Activated CD8-positive, alpha-beta memory T cell treated with anti-CD3 and anti-CD28 coated beads for 4 hours (primary cell): ENCODE measurements around the gene NLGN1.
"Not testable (repeated sequence)": the region's sequence is repeated elsewhere in the genome, so short reads cannot be mapped to it uniquely, and the experiment has no call there.

Experiments
- DNase-seq, 2 donors: peaks; one replicate each; pipeline ENCODE4 v3.0.0-alpha.2; 2020; ENCODE audit warnings: low read depth in 2 of 2

NLGN1 gene

GRCh38 chr3:173553635-173554280 lies 156.2 kb downstream of the NLGN1 start:
- no peak for DNase-seq

- no peak for DNase-seq
Observed at GRCh38 chr3:173556546-173556945, 159.0 kb downstream of the NLGN1 start.

GRCh38 chr3:173567997-173568396 lies 170.5 kb downstream of the NLGN1 start:
- no peak for DNase-seq

GRCh38 chr3:173568623-173569022 lies 171.1 kb downstream of the NLGN1 start:
- DNase-seq, result no peak

GRCh38 chr3:173583496-173583895 lies 186.0 kb downstream of the NLGN1 start:
- no peak for DNase-seq

- no peak for DNase-seq
Observed at GRCh38 chr3:173584093-173584837, 186.7 kb downstream of the NLGN1 start.

GRCh38 chr3:173584838-173585831 lies 187.6 kb downstream of the NLGN1 start:
- DNase-seq, result no peak

- no peak for DNase-seq
Observed at GRCh38 chr3:173586166-173586565, 188.6 kb downstream of the NLGN1 start.

GRCh38 chr3:173587055-173587454 lies 189.5 kb downstream of the NLGN1 start:
- DNase-seq, result no peak

- no peak for DNase-seq
Observed at GRCh38 chr3:173588556-173588955, 191.0 kb downstream of the NLGN1 start.

- no peak for DNase-seq
Observed at GRCh38 chr3:173589116-173589515, 191.6 kb downstream of the NLGN1 start.

GRCh38 chr3:173591401-173591800 lies 193.9 kb downstream of the NLGN1 start:
- no peak for DNase-seq

GRCh38 chr3:173594881-173595280 lies 197.3 kb downstream of the NLGN1 start:
- not testable (repeated sequence) for DNase-seq

- DNase-seq, result no peak
Observed at GRCh38 chr3:173599673-173600072, 202.1 kb downstream of the NLGN1 start.

GRCh38 chr3:173614522-173614921 lies 217.0 kb downstream of the NLGN1 start:
- DNase-seq, result no peak

GRCh38 chr3:173615661-173616060 lies 218.1 kb downstream of the NLGN1 start:
- no peak for DNase-seq

- DNase-seq, result no peak
Observed at GRCh38 chr3:173617490-173617889, 219.9 kb downstream of the NLGN1 start.

- DNase-seq, result no peak
Observed at GRCh38 chr3:173618148-173618547, 220.6 kb downstream of the NLGN1 start.

- DNase-seq, result no peak
Observed at GRCh38 chr3:173618703-173619102, 221.2 kb downstream of the NLGN1 start.

- no peak for DNase-seq
Observed at GRCh38 chr3:173622166-173622565, 224.6 kb downstream of the NLGN1 start.

- no peak for DNase-seq
Observed at GRCh38 chr3:173624086-173624485, 226.5 kb downstream of the NLGN1 start.

- no peak for DNase-seq
Observed at GRCh38 chr3:173630849-173631248, 233.3 kb downstream of the NLGN1 start.
